Measurements from ENCODE around the gene RAG1. TPM values are rescaled to one million over a fixed set of nuclear protein-coding genes. Genes with fewer than 3 reads are reported as not detected.

RAG1 gene
- polyA plus RNA-seq, 2 of the 4 experiments (the other 2 are of a cell fraction), result 0.18 to 0.43 TPM

- POLR2A ChIA-PET, result no interaction called here
- 58% methylated on average over 2 of the region's 2 CpGs for WGBS (ENCODE audit: missing lambda C conversion rate)
- TF ChIP-seq NFE2L2 (conservative IDR thresholded peaks at IDR 0.05; ENCODE audit: low read length) (no peak), EHMT2 (IDR thresholded peaks at IDR 0.05; ENCODE audit: low read depth) (no peak), CEBPB (IDR thresholded peaks at IDR 0.05) (no peak), MAX (IDR thresholded peaks at IDR 0.05) (no peak)
- H3K4me2 ChIP-seq, result no peak overlapping the region
- no peak overlapping the region for H3K27ac ChIP-seq
- 0 out of 3 replicates have a peak, but pooled peaks cover 3% of the 10 kb centered on the region for H3K9me3 ChIP-seq
- CTCF ChIA-PET, result interaction anchor here (1.3 to 6.2 kb wide), 2 partner anchors 13 to 125 kb away, joined by 4 to 55 read pairs; no protein-coding TSS in a partner anchor
- DNase-seq (ENCODE audit: low read depth in 1 of 2, low spot score in 1 of 2), result no peak
- no peak for FAIRE-seq
- H3K4me3 ChIP-seq, result no peak overlapping the region
- H3K4me1 ChIP-seq, result no peaks in the 10 kb centered on the region
- no peak for ATAC-seq
Observed at GRCh38 chr11:36577373-36577772, 9.6 kb downstream of the RAG1 start.

GRCh38 chr11:36577859-36578258 is 10.1 kb downstream of the RAG1 start:
- Histone ChIP-seq H3K4me2 (no peak overlapping the region), H3K4me3 (no peak overlapping the region), H3K9me3 (0 out of 3 replicates have a peak, but pooled peaks cover 3% of the 10 kb centered on the region), H3K4me1 (no peaks in the 10 kb centered on the region), H3K27ac (no peak overlapping the region)
- TF ChIP-seq ZC3H11A (IDR thresholded peaks at IDR 0.05) (no peak), JUNB (IDR thresholded peaks at IDR 0.05) (no peak), KDM1A (IDR thresholded peaks at IDR 0.05; ENCODE audit: low read depth) (no peak), SMC3 (IDR thresholded peaks at IDR 0.05) (no peak), ZSCAN20 (CRISPR knock-in tag; IDR thresholded peaks at IDR 0.05) (no peak), NFE2L2 (conservative IDR thresholded peaks at IDR 0.05; ENCODE audit: low read length) (no peak), NPAS2 (CRISPR knock-in tag; IDR thresholded peaks at IDR 0.05; ENCODE audit: borderline replicate concordance) (no peak), HOXB13 (CRISPR knock-in tag; IDR thresholded peaks at IDR 0.05; ENCODE audit: low read depth) (no peak), CHD2 (IDR thresholded peaks at IDR 0.05; ENCODE audit: low read length, partially characterized antibody) (no peak), ESRRA (IDR thresholded peaks at IDR 0.05; ENCODE audit: borderline replicate concordance, low read length) (no peak), POLR2A (IDR thresholded peaks at IDR 0.05; ENCODE audit: low read length) (no peak), EHF (CRISPR knock-in tag; IDR thresholded peaks at IDR 0.05) (no peak), MYC (IDR thresholded peaks at IDR 0.05; ENCODE audit: borderline replicate concordance, low read length) (no peak), EHMT2 (IDR thresholded peaks at IDR 0.05; ENCODE audit: low read depth) (no peak), HEYL (CRISPR knock-in tag; IDR thresholded peaks at IDR 0.05) (no peak), CTCF (IDR thresholded peaks at IDR 0.05) (no peak), RNF2 (IDR thresholded peaks at IDR 0.05; ENCODE audit: borderline replicate concordance, low read depth) (no peak)
- FAIRE-seq (no peak), DNase-seq (ENCODE audit: low read depth in 1 of 2, low spot score in 1 of 2) (no peak), ATAC-seq (no peak)
- ChIA-PET POLR2A (no interaction called here), CTCF (interaction anchor here (1.3 to 6.2 kb wide), 2 partner anchors 13 to 125 kb away, joined by 4 to 55 read pairs; no protein-coding TSS in a partner anchor)
- 73% methylated on average over 2 of the region's 2 CpGs for WGBS (ENCODE audit: missing lambda C conversion rate)

GRCh38 chr11:36578458-36578857 is 10.7 kb downstream of the RAG1 start:
- no peak overlapping the region for H3K4me3 ChIP-seq
- WGBS (ENCODE audit: missing lambda C conversion rate), result 0% methylated on average over 1 of the region's 1 CpG
- H3K27ac ChIP-seq, result no peak overlapping the region
- CTCF ChIA-PET, result interaction anchor here (1.3 to 6.2 kb wide), 2 partner anchors 14 to 124 kb away, joined by 4 to 55 read pairs; no protein-coding TSS in a partner anchor
- H3K9me3 ChIP-seq, result 0 out of 3 replicates have a peak, but pooled peaks cover 3% of the 10 kb centered on the region
- ATAC-seq (no peak), DNase-seq (ENCODE audit: low read depth in 1 of 2, low spot score in 1 of 2) (no peak), FAIRE-seq (no peak)
- H3K4me1 ChIP-seq, result no peaks in the 10 kb centered on the region
- TF ChIP-seq REST (IDR thresholded peaks at IDR 0.05), result no peak
- TF ChIP-seq GATA3 (IDR thresholded peaks at IDR 0.05; ENCODE audit: borderline replicate concordance), result no peak
- TF ChIP-seq CHD2 (IDR thresholded peaks at IDR 0.05; ENCODE audit: low read length, partially characterized antibody), result no peak
- no peak for TF ChIP-seq NFE2L2 (conservative IDR thresholded peaks at IDR 0.05; ENCODE audit: low read length)
- no peak for TF ChIP-seq CBX2 (IDR thresholded peaks at IDR 0.05; ENCODE audit: borderline replicate concordance, low read depth)
- no peak for TF ChIP-seq POLR2AphosphoS2 (conservative IDR thresholded peaks at IDR 0.05; ENCODE audit: low read length)
- no peak for TF ChIP-seq BHLHE40 (IDR thresholded peaks at IDR 0.05; ENCODE audit: low read depth, low read length)
- TF ChIP-seq HDAC2 (IDR thresholded peaks at IDR 0.05), result no peak
- TF ChIP-seq MAX (IDR thresholded peaks at IDR 0.05), result no peak
- no peak for TF ChIP-seq CBX8 (IDR thresholded peaks at IDR 0.05)
- no peak for TF ChIP-seq KDM1A (IDR thresholded peaks at IDR 0.05; ENCODE audit: low read depth)
- TF ChIP-seq ZNF302 (CRISPR knock-in tag; IDR thresholded peaks at IDR 0.05), result no peak
- TF ChIP-seq KDM5A (IDR thresholded peaks at IDR 0.05), result no peak
- no peak for TF ChIP-seq E2F6 (IDR thresholded peaks at IDR 0.05; ENCODE audit: borderline replicate concordance, low read depth)
- H3K4me2 ChIP-seq, result no peak overlapping the region
- POLR2A ChIA-PET, result no interaction called here
